Activated effector memory CD4-positive, alpha-beta T cell treated with anti-CD3 and anti-CD28 coated beads, Interleukin-2, amount 50 U/mL, for 16 hours (primary cell): ENCODE results near the gene CKB.

Source experiments
- DNase-seq: peaks from one replicate; pipeline ENCODE4 v3.0.0-alpha.2; 2020

The CKB gene

DNA sequence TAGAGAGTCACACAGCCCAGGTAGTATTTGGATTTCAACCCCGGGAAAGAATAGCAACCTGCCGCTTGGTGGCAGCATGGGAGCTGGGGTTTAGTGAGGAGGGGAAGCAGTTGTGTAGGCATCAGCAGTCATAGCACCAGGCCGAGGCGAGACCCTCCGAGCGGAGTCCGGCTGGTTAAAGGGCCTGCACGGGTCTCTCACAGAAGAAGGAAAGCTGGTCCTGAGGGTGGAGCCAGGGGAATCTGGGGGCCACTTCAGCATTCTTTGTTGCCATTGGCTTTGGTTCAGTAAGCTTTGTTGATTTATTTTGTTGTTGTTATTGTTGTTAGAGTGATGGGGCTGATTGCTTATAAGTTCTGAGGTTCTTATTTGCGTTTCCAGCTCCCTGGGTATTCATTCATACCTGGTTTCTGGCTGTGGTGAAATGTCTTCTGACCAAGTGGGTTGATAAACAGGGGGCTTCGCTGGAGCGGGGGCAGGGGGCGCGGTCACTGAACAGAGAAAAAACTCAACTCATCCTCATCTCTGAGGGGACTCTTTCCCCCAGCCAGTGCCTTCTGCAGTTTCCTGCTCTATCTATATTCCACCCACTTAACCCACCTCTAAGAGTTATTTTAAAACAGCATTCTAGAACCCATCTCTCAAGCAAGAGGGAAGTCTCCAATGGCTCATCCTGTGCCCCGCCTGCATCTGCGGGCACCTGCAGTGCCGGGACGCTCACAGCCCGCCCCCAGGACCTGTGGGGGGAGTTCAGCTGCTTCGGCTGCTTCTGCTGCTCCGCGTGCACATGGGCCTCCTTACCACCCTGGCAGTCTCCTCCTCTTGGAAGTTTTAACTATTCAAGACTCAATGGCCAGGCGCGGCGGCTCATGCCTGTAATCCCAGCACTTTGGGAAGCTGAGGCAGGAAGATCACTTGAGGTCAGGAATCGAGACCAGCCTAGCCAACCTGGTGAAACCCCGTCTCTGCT, 11.6 kb downstream of the CKB start:
- peak; percentile 58 for DNase-seq

DNA sequence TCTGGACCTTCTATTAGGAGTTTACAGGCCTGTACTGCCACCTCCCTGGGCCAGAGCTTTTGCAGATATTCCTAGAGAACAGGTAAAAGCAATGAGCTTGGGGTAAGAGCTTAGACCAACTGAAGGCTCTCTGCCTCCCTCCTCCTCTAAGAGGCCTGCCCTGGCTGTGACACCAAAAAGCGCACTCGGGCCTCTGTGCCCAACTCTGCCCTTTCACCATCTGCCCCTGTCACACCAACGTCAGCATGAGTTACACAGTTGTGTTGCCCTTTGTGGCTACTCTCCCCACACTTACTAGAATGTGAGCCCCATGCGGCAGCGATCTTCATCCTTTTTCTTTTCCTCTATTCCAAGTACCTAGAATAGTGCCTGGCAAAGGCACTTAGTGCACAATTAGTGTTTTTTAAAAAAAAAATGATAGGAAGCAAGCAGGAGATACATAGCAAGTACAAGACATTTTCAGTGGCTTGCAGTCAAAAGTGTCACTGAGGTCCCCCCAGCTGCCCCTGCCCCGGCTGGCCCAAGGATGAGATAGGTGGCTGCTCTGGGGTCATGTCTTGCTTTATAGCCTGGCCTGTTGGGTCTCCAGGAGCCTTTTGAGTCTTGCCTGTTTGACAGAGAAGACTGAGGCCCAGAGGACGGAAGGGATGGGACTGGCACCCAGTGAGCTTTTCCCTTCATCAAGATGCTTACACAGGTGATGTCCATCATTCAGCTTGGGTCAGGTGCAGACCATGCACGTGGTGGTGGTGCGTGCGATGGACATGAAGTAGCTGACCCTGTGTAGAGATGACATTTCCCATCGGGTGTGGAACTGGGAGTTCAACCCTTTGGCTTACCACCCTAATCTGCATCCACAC, 12.5 kb downstream of the CKB start:
- DNase-seq, result peak; percentile 42

DNA sequence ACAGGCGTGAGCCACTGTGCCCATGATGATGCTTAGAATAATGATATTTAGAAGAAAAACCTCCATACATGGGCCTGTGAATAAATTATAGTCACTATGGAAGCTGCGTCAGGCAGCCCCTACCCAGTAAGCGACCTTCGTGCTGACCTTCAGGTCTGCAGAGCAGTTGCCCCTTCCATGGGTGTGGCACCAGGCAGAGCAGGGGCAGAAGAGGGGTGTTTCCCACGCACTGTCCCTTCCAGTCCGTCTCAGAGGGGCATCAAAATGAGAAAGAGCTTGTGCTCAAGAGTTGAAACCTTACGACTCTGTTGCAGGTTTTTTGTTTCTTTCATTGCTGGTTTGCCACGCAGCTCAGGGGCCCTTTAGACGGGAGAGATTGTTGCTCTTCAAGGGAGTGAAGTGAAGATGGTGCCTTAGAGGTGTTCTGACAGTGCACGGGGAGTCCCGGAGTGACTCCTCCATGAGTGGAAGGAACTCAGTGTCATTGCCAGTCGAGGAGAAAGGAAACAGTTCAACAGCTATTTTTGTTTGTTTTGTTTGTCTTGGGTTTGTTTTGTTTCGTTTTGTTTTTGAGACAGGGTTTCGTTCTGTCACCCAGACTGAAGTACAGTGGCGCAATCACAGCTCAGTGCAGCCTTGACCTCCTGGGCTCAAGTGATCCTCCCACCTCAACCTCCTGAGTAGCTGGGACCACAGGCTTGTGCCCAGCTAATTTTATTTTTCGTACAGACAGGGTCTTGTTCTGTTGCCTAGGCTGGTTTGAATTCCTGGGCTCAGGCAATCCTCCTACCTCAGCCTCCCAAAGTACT, 13.9 kb downstream of the CKB start:
- peak; percentile 12 for DNase-seq

DNA sequence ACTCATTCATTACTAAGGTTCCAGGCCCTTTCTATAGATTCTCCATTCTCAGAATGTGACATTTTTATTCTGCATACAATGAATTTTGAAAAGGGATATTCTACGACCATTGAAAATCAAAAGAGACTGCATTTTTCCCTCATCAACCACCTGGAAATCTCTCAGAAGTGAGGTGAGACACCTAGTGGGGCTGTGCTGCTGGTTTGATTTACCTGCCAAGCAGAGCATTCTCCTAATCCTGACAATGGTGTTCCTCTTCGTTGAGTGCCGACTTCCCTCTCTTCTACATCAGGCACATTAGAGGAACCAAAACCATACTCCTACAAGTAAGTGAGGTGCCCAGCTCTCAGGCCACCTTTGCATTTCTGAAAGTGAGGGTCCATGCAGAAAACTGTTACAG, 14.9 kb downstream of the CKB start:
- DNase-seq, result no peak

DNA sequence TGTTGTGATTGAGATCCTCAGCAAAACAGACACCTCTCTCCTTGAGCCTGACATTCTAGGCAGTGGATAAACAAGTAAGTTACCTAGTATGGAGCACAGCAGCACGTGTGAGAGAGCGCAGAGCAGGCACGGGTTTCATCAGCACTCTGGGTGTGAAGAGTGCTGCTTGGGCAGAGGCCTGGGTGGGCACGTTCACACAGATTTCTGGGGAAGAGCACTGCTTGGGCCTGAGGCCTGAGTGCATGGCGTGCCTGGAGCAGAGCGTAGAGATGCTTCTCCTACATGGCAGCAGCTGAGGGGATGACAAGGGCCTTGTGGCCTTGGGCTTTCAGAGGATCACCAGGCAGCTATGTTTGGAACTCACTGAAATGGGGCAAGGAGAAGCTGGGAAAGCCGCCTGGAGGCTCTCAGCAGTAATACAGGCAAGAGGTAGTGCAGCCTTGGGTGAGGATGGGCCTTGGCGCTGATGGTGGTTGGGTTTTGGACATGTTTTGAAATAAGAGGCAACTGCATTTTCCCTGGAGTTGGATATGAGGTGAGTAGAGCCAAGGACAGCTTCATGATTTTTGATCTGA, 17.6 kb downstream of the CKB start:
- DNase-seq, result no peak

DNA sequence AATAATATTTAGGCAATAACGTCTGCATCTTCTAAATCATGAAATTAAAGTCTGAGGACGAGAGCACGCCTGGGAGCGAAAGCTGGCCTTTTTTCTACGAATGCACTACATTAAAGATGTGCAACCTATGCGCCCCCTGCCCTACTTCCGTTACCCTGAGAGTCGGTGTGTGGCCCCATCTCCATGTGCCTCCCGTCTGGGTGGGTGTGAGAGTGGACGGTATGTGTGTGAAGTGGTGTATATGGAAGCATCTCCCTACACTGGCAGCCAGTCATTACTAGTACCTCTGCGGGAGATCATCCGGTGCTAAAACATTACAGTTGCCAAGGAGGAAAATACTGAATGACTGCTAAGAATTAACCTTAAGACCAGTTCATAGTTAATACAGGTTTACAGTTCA, 19.3 kb downstream of the CKB start:
- DNase-seq, result no peak

DNA sequence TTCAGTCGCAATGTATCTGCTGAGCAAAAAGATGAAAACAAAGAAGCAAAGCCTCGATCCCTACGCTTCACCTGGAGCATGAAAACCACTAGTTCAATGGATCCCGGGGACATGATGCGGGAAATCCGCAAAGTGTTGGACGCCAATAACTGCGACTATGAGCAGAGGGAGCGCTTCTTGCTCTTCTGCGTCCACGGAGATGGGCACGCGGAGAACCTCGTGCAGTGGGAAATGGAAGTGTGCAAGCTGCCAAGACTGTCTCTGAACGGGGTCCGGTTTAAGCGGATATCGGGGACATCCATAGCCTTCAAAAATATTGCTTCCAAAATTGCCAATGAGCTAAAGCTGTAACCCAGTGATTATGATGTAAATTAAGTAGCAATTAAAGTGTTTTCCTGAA, 19.8 kb downstream of the CKB start:
- DNase-seq, result no peak

DNA sequence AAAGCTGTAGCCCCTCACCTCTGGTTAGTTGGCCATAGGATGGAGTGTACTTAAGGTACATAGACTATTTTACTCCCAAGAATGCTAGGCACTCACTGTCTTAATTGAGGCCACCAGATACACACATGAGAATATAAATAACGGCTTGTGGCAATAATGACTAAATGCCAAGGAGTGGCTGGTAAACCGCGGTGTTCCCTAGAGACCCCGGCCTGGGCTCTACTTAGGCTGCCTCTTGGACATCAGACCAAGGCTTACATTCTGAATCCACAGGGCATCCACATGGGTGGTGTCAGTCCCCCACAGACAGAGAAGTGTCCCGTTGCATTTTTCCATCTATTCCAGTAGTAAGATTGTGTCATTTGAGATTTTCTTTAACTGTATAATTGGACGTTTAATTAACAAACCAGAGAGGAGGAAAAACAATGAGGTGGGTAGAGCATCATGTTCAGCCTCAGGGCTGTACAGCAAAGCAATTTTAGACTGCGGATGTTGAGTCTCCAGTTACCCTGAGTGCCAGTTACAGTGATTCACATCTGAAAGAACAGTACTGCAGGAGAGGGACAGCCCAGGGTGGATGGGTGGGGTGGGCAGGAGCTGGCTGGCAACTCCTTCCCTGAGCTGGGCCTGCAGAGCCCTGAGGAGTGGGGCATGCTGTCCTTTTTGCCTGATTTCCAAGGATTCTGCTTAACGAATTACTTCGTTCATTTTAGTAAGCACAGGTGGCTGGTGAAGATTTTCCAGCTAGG, 20.5 kb downstream of the CKB start:
- DNase-seq, result no peak

DNA sequence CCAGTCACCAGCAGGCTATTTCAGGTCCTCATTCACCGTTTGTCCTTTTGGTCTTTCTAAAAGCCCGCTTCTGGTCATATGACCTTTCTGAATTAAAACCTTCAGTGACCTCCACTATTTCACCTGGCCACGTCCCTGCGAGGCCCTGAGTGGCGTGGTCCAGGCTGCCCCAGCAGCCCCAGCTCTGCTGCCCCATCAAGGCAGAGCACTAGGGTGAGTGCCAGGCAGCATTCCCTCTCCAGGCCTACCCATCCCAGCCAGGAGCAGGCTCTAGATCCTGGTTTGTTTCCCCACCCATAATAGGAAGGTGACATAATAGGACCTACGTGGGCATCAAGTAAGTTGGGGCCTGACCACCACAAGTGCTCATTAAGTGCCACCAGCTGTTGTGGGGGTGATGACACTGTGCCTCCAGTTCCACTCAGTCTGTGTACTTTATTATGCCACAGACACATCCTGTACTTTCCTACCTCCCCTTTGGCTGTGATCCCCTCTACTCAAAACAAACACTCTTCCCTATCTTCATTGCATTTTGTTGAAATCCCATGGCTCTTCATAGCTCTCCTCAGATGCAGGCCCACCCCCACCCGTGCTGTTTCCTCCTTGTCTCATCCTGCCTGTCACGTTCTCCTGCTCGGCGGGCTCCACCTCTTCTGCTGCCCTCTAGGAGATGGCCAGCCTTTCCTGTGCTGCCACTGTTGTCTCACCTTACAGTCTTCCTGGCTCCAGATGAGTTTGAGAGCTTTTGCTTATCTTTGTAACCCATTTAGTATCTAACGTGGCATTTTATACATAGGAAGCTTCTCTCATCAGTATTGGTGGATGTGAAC, 21.4 kb downstream of the CKB start:
- no peak for DNase-seq

DNA sequence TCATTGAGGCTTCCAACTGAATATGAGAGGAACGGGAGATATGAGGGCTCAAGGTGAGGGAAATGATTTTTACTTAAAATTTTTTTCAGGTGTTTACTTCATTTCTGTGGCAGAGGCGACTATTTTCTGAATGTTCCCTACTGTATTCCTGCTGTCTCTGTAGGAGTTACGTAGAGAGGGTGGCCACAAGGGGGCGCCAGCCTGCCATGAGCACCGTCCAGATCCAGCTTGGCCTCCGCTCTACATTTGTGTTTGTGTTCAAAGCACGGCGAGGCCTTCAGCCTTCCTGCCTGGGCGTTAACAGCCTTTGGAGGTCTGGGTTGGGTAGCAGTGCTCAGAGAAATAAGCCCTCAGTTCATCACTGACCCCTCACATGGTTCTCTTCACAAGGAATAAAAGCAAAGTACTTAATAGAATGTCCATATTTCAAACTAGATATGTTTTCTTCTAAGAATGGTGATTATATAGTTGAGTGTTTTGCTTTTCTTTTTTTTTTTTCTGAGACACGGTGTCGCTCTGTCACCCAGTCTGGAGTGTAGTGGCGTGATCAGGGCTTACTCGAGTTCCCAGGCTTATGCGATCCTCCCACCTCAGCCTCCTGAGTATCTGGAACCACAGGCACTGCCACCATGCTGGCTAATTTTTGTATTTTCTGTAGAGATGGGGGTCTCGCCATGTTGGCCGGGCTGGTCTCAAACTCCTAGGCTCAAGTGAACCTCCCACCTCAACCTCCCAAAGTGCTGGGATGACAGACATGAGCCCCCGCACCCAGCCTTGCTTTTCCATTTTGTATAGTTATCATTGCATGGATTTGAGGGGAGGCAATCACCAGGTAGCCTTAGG, 22.3 kb downstream of the CKB start:
- DNase-seq, result peak; percentile 93

DNA sequence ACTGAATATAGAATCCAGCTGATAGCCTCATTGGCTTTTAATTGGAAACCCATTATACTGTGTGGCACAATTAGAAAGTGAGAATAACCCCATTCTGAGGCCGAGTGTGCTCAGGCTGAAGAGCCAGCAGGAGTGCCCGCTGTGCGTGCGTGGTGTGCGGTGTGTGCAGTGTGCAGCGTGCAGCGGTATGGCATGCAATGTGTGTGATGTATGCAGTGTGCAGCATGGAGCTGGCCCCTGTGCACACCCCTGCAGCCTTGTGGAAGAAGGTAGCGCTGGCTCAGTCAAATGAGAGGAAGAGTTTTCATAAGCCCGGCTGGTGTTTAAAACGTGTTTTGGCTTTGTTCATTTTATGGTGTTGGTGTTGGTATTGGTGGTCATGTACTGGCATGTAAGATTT, 22.9 kb downstream of the CKB start:
- DNase-seq, result no peak

DNA sequence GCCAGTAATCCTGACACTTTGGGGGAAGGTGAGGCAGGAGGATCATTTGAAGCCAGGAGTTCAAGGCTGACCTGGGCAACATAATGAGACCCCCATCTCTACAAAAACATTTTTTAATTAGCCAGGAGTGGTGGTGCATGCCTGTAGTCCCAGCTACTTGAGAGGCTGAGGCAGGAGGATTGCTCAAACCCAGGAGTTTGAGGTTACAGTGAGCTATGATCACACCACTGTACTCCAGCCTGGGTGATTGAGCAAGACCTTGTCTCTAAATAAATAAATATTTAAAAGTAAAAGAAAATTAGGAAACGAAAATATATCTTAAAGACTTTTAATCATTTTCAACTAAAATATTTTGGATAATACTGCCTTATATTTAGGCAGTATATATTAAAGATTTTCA, 25.9 kb downstream of the CKB start:
- no peak for DNase-seq

DNA sequence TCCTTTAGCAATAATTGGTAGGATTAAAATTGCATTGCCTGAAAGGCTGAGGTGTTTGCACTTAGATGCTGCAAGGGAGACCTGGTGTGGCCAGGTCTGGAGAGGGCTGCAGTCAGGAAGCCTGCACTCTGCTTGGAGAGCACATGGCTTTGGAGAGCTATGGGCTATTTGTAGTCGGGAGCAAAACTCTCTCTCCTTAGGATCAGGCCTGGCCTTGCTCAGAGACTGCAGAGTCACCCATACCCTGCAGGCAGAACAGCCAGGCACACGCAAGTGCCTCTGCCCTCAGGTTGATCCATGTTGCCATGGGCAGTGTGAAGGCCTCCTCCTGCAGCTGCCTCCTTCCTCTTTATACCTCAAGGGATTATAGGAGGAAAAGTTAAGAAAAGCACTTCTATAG, 26.8 kb downstream of the CKB start:
- no peak for DNase-seq

DNA sequence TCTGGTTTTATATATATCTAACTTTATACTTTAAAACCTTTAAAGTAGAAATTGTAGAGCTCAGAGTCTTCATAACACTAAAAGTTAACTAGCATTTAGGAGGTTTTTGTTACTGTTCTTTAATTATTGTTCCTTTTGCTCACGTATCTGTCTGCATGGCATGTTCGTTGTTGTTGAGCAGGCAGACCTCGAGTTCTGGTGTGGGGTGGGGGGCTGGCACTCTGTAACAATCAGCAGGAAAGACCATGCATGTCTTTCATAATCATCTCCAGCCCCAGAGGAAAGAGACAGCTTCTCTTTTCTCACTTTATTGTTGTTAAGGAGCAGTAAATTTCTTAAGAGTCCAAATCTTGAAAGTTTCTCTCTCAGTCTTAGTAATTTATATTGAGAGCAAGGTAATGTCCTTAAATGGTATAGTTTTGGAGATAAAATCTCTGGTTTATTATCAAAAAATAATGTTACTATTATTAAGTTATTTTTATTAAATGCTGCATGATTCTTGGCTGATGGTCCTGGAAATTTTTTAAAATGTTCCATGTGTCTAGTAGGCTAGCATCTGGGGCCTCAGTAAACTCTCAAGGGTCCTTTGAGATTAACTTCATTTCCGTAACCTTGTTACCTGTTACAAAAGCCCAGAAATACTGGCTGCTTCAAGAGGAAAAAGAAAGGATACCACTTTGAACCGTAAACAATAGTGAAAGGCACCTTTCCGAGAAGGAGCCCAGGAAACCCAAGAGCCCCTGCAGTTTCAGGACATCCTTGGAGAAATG, 30.3 kb downstream of the CKB start:
- no peak for DNase-seq

DNA sequence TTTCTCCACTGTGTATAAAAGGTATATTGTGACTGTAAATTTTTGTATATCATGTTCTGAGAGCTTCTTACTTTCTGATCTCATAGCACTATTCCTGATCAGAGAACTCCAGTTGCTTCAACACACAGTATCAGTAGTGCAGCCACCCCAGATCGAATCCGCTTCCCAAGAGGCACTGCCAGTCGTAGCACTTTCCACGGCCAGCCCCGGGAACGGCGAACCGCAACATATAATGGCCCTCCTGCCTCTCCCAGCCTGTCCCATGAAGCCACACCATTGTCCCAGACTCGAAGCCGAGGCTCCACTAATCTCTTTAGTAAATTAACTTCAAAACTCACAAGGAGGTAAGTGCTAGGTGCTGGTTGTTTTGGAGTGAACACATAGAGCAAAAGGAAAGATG, 30.9 kb downstream of the CKB start:
- DNase-seq, result no peak

DNA sequence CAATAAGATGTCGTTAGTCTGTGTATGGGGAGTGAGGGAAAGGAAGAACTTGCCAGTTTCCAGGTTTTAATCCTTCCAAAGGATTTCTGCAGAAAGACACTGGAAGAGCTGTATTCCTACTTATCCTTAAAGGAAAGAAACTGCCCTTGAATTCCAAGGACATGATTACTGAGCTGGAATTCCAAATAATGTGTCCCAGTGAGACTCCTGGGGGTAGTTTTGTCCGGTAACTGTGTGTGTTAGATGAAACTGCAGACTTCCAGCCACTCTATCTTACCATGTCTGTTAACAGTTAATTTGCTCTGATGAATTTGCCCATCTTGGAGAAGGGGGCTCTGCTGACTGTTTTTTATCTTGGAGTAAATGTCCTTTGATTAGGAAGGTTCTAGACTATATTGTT, 33.0 kb downstream of the CKB start:
- no peak for DNase-seq

DNA sequence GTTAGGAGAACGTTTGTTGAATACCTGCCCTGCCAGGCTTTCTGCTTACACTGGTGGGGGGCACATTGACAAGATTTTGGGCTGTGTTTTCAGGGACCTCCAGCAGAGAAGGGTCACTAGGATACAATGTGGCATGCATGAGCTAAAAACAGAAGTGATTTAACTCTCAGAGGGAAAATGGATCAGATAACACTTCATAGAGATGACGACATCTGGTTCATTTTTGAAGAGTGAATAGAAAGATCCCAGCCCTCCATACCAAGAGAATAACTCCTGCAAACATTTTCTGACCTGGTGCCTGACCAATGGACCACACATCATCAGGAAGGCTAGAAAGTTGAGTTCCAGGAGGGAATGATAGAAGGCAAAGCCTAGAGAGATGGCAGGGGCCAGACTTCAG, 33.7 kb downstream of the CKB start:
- no peak for DNase-seq

DNA sequence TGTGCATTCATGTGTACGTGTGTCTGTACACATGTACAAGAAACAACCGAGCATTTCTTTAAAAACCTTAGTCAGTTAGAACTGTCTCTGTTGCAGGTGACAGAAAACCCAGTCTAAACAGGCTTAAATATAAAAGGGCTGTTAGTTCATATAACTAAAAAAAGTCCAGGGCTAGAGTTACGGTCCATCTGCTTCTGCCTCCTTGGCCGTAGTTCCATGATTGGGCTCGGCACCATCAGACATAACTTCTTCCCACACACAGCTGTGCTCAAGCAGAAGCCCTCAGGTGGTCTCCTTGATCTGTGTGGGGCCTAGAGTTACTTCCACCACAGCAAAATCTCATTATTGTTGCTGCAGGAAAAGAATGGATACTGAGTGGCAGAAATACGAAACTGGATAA, 34.6 kb downstream of the CKB start:
- no peak for DNase-seq

DNA sequence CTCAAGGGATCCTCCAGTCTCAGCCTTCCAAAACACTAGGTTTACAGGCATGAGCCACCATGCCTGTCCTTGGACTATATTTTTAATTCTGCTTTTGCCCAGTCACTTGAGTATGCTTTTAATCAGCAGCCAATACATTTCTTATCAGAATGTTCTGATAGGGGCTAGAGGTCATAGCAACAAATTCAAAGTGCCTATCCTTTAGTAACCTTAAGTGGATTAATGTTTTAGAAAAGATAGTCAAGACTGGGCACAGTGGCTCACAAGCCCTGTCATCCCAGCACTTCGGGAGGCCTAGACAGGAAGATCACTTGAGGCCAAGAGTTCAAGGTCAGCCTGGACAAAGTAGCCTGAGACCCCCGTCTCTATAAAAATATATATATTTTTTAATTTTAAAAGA, 37.1 kb downstream of the CKB start:
- DNase-seq, result no peak
